ENCODE measurements around the gene HDC. TPM values are rescaled to one million over a fixed set of nuclear protein-coding genes. Genes with fewer than 3 reads are reported as not detected.

HDC gene
- polyA plus RNA-seq, 1 of the 3 experiments (the other 2 are of a cell fraction) = not detected

DNA sequence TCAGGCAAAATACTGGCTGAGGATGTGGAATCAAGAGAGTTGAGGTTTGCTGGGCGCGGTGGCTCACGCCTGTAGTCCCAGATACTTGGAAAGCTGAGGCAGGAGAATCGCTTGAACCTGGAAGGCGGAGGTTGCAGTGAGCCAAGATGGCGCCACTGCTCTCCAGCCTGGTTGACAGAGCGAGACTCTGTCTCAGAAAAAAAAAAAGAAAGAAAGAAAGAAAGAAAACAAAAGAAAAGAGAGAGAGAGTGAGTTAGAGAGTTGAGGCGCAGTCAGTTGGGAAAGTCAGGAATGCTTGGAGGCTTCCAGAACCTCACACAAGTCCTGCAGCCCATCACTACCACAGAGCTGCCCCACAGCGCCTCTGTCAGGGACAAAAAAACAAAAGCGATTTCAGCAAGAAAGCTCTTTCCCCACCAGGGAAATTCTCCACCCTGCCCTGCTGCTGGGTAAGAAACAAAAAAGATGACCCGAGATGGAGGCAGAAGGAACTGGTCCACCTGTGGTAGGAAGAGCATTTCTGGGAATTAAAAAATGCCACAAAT, 13.8 kb downstream of the HDC start:
- ChIA-PET POLR2A (no interaction called here), CTCF (interaction anchor here (0.9 kb wide), 1 partner anchor 95 kb away, joined by 3 read pairs; no protein-coding TSS in a partner anchor)
- H3K4me3 ChIP-seq (ENCODE audit: low read depth in 2 of 2, low read length in 1 of 2) = no peak overlapping the region
- no peaks in the 10 kb centered on the region for H3K27me3 ChIP-seq (ENCODE audit: insufficient read depth)
- H4K20me1 ChIP-seq (ENCODE audit: insufficient read depth) = no peaks in the 10 kb centered on the region
- no peak overlapping the region for H3K9ac ChIP-seq
- peaks cover 0 to 7% of the 10 kb centered on the region in 2 experiments; a peak in 1 of 4 replicates for H3K4me1 ChIP-seq (ENCODE audit: control insufficient read depth in 1 of 2, insufficient read depth in 2 of 2, low read depth in 1 of 2, low read length in 1 of 2)
- H2AFZ ChIP-seq (ENCODE audit: low read depth) = no peak overlapping the region
- no peak overlapping the region for H3K4me2 ChIP-seq
- WGBS (ENCODE audit: low lambda C conversion rate) = 83% methylated on average over 11 of the region's 11 CpGs
- H3K36me3 ChIP-seq (replicated peaks in 1 of 2; ENCODE audit: control insufficient read depth in 1 of 2, insufficient read depth in 2 of 2, low read length in 1 of 2) = no peaks in the 10 kb centered on the region
- no peak for DNase-seq
- H3K9me2 ChIP-seq = no peaks in the 10 kb centered on the region
- no peak overlapping the region for H3K27ac ChIP-seq (ENCODE audit: low read depth in 2 of 2, low read length in 1 of 2)
- H3F3A ChIP-seq (replicated peaks; ENCODE audit: insufficient read depth) = no peaks in the 10 kb centered on the region
- H3K9me3 ChIP-seq = no peaks in the 10 kb centered on the region
- no peak for TF ChIP-seq EP300 (IDR thresholded peaks at IDR 0.05; ENCODE audit: borderline replicate concordance in 1 of 2, low read depth in 1 of 2, low read length in 1 of 2)
- no peak for TF ChIP-seq POLR2AphosphoS5 (IDR thresholded peaks at IDR 0.05; ENCODE audit: low read depth, low read length)
- no peak for TF ChIP-seq ELF1 (IDR thresholded peaks at IDR 0.05)
- TF ChIP-seq GABPA (IDR thresholded peaks at IDR 0.05; ENCODE audit: low read depth) = no peak
- TF ChIP-seq, protein P1, sequence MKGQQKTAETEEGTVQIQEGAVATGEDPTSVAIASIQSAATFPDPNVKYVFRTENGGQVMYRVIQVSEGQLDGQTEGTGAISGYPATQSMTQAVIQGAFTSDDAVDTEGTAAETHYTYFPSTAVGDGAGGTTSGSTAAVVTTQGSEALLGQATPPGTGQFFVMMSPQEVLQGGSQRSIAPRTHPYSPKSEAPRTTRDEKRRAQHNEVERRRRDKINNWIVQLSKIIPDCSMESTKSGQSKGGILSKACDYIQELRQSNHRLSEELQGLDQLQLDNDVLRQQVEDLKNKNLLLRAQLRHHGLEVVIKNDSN (IDR thresholded peaks at IDR 0.05; ENCODE audit: borderline replicate concordance, low read depth) = no peak
- TF ChIP-seq TCF12 (IDR thresholded peaks at IDR 0.05) = no peak
- no peak for TF ChIP-seq MXI1 (IDR thresholded peaks at IDR 0.05; ENCODE audit: low read depth, low read length)
- no peak for TF ChIP-seq JUND (IDR thresholded peaks at IDR 0.05)
- no peaks in the 10 kb centered on the region for H3K79me2 ChIP-seq (ENCODE audit: insufficient read depth)

DNA sequence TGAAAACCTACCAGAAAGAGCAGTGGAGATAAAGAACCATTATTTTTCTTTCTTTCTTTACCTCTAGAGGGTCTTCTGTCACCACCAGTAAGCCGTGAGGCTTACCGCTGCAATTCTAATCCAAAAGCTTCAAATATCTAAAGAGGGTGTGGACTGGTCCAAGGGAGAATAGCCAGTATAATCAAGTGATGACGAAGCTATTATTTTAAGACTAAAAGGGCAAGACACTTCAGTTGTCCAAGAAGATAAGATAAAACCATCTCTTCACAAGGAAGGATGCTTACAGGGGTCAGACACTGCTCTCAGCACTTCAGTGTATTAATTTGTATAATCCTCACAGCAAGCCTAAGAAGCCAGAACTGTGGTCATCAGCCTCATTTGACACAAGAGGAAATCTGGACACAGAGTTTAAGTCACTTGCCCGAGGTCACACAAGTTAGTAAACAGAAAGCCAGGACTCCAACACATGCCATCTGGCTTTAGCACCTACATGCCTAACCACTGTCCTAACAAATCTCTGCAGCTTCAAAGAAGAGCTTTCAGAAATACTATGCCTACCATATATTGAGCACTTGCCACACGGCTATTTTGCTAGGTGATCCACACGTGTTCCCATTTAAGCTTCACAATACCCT, 14.6 kb downstream of the HDC start:
- H3K36me3 ChIP-seq (replicated peaks in 1 of 2; ENCODE audit: control insufficient read depth in 1 of 2, insufficient read depth in 2 of 2, low read length in 1 of 2) = no peaks in the 10 kb centered on the region
- H4K20me1 ChIP-seq (ENCODE audit: insufficient read depth) = no peaks in the 10 kb centered on the region
- H3K27me3 ChIP-seq (ENCODE audit: insufficient read depth) = no peaks in the 10 kb centered on the region
- 62% methylated on average over 6 of the region's 6 CpGs for WGBS (ENCODE audit: low lambda C conversion rate)
- H3F3A ChIP-seq (replicated peaks; ENCODE audit: insufficient read depth) = no peaks in the 10 kb centered on the region
- TF ChIP-seq SMC3 (IDR thresholded peaks at IDR 0.05; ENCODE audit: low read depth, low read length) (no peak), CHD2 (IDR thresholded peaks at IDR 0.05; ENCODE audit: low read length, partially characterized antibody) (no peak), FOXM1 (IDR thresholded peaks at IDR 0.05; ENCODE audit: low read depth) (no peak), EP300 (IDR thresholded peaks at IDR 0.05; ENCODE audit: borderline replicate concordance in 1 of 2, low read depth in 1 of 2, low read length in 1 of 2) (no peak), RXRA (IDR thresholded peaks at IDR 0.05; ENCODE audit: borderline replicate concordance, low read depth) (no peak), NRF1 (IDR thresholded peaks at IDR 0.05; ENCODE audit: low read depth, low read length) (no peak), RCOR1 (IDR thresholded peaks at IDR 0.05; ENCODE audit: low read length) (no peak), ELF1 (IDR thresholded peaks at IDR 0.05) (no peak), TEAD4 (IDR thresholded peaks at IDR 0.05; ENCODE audit: borderline replicate concordance, insufficient read depth) (no peak), IRF3 (IDR thresholded peaks at IDR 0.05; ENCODE audit: low read depth, low read length) (no peak), GATA2 (CRISPR knock-in tag; IDR thresholded peaks at IDR 0.05) (no peak), REST (IDR thresholded peaks at IDR 0.05; ENCODE audit: low read depth, low read length) (no peak)
- H3K79me2 ChIP-seq (ENCODE audit: insufficient read depth) = no peaks in the 10 kb centered on the region
- DNase-seq = no peak
- ChIA-PET CTCF (no interaction called here), POLR2A (no interaction called here)
- H2AFZ ChIP-seq (ENCODE audit: low read depth) = no peak overlapping the region
- no peak overlapping the region for H3K4me3 ChIP-seq (ENCODE audit: low read depth in 2 of 2, low read length in 1 of 2)
- no peak overlapping the region for H3K4me2 ChIP-seq
- no peaks in the 10 kb centered on the region for H3K9me3 ChIP-seq
- H3K4me1 ChIP-seq (ENCODE audit: control insufficient read depth in 1 of 2, insufficient read depth in 2 of 2, low read depth in 1 of 2, low read length in 1 of 2) = peaks cover 0 to 7% of the 10 kb centered on the region in 2 experiments; a peak in 1 of 4 replicates
- no peak overlapping the region for H3K9ac ChIP-seq
- H3K9me2 ChIP-seq = no peaks in the 10 kb centered on the region
- no peak overlapping the region for H3K27ac ChIP-seq (ENCODE audit: low read depth in 2 of 2, low read length in 1 of 2)

All from SK-N-SH (cell line).